ENCODE results near the gene ADAMTS17. TPM values are rescaled to one million over a fixed set of nuclear protein-coding genes. Genes with fewer than 3 reads are reported as not detected.

ADAMTS17 gene
- total and polyA plus RNA-seq, 4 donors = 10.5 to 20.6 (median 17.9) TPM

DNA sequence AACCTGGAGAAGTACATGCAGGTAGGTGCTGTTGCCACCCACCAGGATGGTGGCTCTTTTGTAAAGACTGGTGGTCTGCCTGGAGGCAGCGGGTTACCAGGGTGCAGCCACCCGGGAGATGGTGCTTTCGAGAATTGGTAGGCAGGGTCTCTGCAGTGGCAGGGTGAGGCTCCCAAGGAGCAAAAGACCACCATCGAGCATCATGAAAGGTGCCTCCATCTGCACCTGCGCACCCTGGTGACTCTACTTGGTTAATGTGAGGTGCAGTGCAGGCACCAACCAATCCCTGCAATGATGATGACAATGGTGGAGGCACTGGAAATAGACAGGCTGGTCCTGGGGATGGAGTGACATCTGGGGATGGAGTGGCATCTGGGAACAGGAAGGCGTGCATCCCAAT, 236.7 kb downstream of the ADAMTS17 start:
- DNase-seq (ENCODE audit: low read depth in 4 of 6, low spot score in 6 of 6) = no peak
- WGBS (ENCODE audit: insufficient coverage) = 98% methylated on average over 5 of the region's 6 CpGs
- Histone ChIP-seq H3K4me1 (ENCODE audit: control insufficient read depth, insufficient read depth, low read length) (no peaks in the 10 kb centered on the region), H3K9me3 (ENCODE audit: control insufficient read depth, insufficient read depth, low read length) (no peaks in the 10 kb centered on the region), H3K27me3 (ENCODE audit: control insufficient read depth, insufficient read depth, low read length) (no peaks in the 10 kb centered on the region), H3K36me3 (ENCODE audit: control insufficient read depth, insufficient read depth, low read length) (no peaks in the 10 kb centered on the region), H3K4me3 (ENCODE audit: low read depth, low read length) (no peak overlapping the region), H3K27ac (ENCODE audit: low read depth, low read length) (no peak overlapping the region)

DNA sequence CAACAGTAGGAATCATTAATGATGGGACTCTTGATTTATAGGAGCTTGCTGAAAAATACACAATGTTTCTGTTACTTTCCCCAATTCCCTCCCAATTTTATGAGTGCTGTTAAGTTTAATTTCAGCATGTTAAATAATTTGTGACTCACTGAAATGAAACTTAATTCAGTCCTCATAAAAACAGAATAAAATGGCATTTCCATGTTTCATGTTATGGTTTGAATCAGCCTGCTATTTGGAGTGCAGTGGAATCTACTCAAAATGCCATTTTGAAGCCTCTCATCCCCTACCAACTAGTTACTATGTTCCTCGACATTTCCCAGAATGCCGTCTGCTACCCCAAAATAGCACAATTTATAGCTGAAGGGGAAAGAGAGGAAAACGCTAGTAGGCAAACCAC, 237.5 kb downstream of the ADAMTS17 start:
- Histone ChIP-seq H3K4me1 (ENCODE audit: control insufficient read depth, insufficient read depth, low read length) (no peaks in the 10 kb centered on the region), H3K36me3 (ENCODE audit: control insufficient read depth, insufficient read depth, low read length) (no peaks in the 10 kb centered on the region), H3K27me3 (ENCODE audit: control insufficient read depth, insufficient read depth, low read length) (no peaks in the 10 kb centered on the region), H3K27ac (ENCODE audit: low read depth, low read length) (no peak overlapping the region), H3K4me3 (ENCODE audit: low read depth, low read length) (no peak overlapping the region), H3K9me3 (ENCODE audit: control insufficient read depth, insufficient read depth, low read length) (no peaks in the 10 kb centered on the region)
- no CpG with 5 or more reads among the region's 3 CpGs for WGBS (ENCODE audit: insufficient coverage)
- DNase-seq (ENCODE audit: low read depth in 4 of 6, low spot score in 6 of 6) = no peak

- no peaks in the 10 kb centered on the region for H3K27me3 ChIP-seq (ENCODE audit: control insufficient read depth, insufficient read depth, low read length)
- no peaks in the 10 kb centered on the region for H3K4me1 ChIP-seq (ENCODE audit: control insufficient read depth, insufficient read depth, low read length)
- H3K4me3 ChIP-seq (ENCODE audit: low read depth, low read length) = no peak overlapping the region
- H3K9me3 ChIP-seq (ENCODE audit: control insufficient read depth, insufficient read depth, low read length) = no peaks in the 10 kb centered on the region
- no peak for DNase-seq (ENCODE audit: low read depth in 4 of 6, low spot score in 6 of 6)
- no peaks in the 10 kb centered on the region for H3K36me3 ChIP-seq (ENCODE audit: control insufficient read depth, insufficient read depth, low read length)
- no peak overlapping the region for H3K27ac ChIP-seq (ENCODE audit: low read depth, low read length)
- 96% methylated on average over 5 of the region's 6 CpGs for WGBS (ENCODE audit: insufficient coverage)
Observed at GRCh38 chr15:100103828-100104227, 237.9 kb downstream of the ADAMTS17 start.

DNA sequence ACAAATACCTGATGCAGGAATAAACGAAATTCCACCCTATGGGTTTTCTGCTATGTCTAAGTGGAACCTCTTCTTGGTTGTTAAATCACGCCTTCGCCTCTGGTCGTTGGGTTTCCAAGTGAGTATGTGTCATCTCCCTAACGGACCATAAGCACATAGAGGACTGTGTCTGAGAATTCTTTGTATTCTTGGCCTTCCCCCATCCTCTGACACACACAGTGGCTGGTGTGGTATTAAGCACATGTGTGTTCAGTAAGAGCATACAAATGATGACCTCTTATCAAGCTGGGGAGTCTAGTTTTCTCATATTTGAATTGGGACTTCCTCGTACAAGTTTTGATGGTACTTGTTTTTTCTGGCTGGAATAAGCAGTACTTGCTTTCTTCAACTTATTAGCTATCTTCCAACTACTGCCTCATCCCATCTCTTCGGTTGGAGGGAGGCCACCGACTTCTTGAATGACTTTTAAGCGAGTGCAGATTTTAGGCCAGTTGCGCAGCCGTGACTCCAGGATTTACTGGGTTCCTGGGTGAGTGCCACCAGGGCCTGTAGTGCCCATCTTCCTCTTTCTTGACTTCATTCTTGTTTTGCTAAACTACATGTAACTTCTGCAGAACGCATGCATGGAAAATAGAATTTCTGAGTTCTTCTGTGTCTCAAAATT, 240.2 kb downstream of the ADAMTS17 start:
- Histone ChIP-seq H3K27me3 (ENCODE audit: control insufficient read depth, insufficient read depth, low read length) (no peaks in the 10 kb centered on the region), H3K4me1 (ENCODE audit: control insufficient read depth, insufficient read depth, low read length) (no peaks in the 10 kb centered on the region), H3K4me3 (ENCODE audit: low read depth, low read length) (no peak overlapping the region), H3K36me3 (ENCODE audit: control insufficient read depth, insufficient read depth, low read length) (no peaks in the 10 kb centered on the region), H3K9me3 (ENCODE audit: control insufficient read depth, insufficient read depth, low read length) (no peaks in the 10 kb centered on the region), H3K27ac (ENCODE audit: low read depth, low read length) (no peak overlapping the region)
- DNase-seq (ENCODE audit: low read depth in 4 of 6, low spot score in 6 of 6) = no peak
- 97% methylated on average over 6 of the region's 12 CpGs for WGBS (ENCODE audit: insufficient coverage)

DNA sequence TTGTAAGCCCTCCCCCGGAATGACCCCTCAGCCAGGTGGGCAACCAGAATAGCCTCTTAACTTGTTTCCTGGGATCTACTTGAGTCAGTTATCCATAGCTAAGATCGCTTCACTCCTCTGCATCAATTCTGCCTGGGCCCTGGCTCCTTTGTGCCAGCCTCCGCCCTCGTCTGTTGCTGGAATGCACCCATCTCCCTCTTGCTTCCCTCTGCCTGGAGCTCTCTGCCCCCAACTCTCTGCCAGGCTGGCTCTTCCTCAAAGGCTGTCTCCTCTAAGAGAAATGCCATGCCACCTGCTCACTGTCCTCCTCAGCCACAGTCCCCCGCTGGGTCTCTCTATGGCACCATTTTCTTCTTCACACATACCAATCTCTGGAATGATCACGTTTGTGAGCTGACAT, 240.8 kb downstream of the ADAMTS17 start:
- Histone ChIP-seq H3K36me3 (ENCODE audit: control insufficient read depth, insufficient read depth, low read length) (no peaks in the 10 kb centered on the region), H3K4me3 (ENCODE audit: low read depth, low read length) (no peak overlapping the region), H3K4me1 (ENCODE audit: control insufficient read depth, insufficient read depth, low read length) (no peaks in the 10 kb centered on the region), H3K27ac (ENCODE audit: low read depth, low read length) (no peak overlapping the region), H3K27me3 (ENCODE audit: control insufficient read depth, insufficient read depth, low read length) (no peaks in the 10 kb centered on the region), H3K9me3 (ENCODE audit: control insufficient read depth, insufficient read depth, low read length) (no peaks in the 10 kb centered on the region)
- 87% methylated on average over 4 of the region's 6 CpGs for WGBS (ENCODE audit: insufficient coverage)
- DNase-seq (ENCODE audit: low read depth in 4 of 6, low spot score in 6 of 6) = no peak

DNA sequence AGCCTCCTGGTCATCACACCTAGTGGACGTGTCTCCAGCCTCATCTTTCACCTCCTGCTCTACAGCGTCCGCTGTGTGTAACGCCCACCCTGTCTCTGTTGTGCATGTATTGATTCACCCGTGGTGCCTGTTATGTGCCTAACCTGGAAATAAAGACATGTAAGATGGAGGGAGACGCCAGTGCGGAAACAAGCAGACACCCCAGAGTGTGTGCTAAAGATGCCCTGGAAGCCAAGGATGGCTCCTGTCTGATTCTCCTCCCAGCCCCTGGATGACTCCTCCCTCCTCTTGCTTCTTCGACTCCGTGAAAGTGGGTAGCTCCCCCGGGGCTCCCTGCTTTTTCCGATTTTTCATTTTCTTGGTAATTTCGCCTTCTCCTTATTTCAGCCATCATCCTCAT, 241.8 kb downstream of the ADAMTS17 start:
- H3K4me3 ChIP-seq (ENCODE audit: low read depth, low read length) = no peak overlapping the region
- H3K4me1 ChIP-seq (ENCODE audit: control insufficient read depth, insufficient read depth, low read length) = no peaks in the 10 kb centered on the region
- H3K27me3 ChIP-seq (ENCODE audit: control insufficient read depth, insufficient read depth, low read length) = no peaks in the 10 kb centered on the region
- H3K36me3 ChIP-seq (ENCODE audit: control insufficient read depth, insufficient read depth, low read length) = no peaks in the 10 kb centered on the region
- H3K9me3 ChIP-seq (ENCODE audit: control insufficient read depth, insufficient read depth, low read length) = no peaks in the 10 kb centered on the region
- no peak overlapping the region for H3K27ac ChIP-seq (ENCODE audit: low read depth, low read length)
- DNase-seq (ENCODE audit: low read depth in 4 of 6, low spot score in 6 of 6) = no peak
- 95% methylated on average over 10 of the region's 12 CpGs for WGBS (ENCODE audit: insufficient coverage)

DNA sequence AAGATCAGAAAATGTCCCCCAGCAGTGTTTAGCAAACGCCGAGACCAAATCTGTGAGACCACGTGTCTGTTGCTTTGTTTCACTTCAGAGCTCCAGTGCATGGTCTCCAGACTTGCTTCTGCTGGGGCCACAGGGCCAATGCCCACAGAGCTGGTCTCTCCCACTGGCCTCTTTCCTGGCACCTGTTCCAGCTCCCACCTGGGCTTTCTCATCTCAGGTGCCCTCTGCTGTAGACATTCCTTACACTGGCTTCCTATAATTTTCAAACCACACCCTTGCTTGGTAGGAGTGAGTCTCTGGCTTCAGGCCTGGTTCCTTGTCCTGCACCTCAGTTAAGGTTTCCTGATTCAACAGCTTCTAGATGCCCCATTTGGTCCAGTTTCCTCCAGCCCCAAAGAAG, 243.1 kb downstream of the ADAMTS17 start:
- Histone ChIP-seq H3K9me3 (ENCODE audit: control insufficient read depth, insufficient read depth, low read length) (no peaks in the 10 kb centered on the region), H3K4me3 (ENCODE audit: low read depth, low read length) (no peak overlapping the region), H3K4me1 (ENCODE audit: control insufficient read depth, insufficient read depth, low read length) (no peaks in the 10 kb centered on the region), H3K27me3 (ENCODE audit: control insufficient read depth, insufficient read depth, low read length) (no peaks in the 10 kb centered on the region), H3K36me3 (ENCODE audit: control insufficient read depth, insufficient read depth, low read length) (no peaks in the 10 kb centered on the region), H3K27ac (ENCODE audit: low read depth, low read length) (no peak overlapping the region)
- 98% methylated on average over 3 of the region's 3 CpGs for WGBS (ENCODE audit: insufficient coverage)
- no peak for DNase-seq (ENCODE audit: low read depth in 4 of 6, low spot score in 6 of 6)

DNA sequence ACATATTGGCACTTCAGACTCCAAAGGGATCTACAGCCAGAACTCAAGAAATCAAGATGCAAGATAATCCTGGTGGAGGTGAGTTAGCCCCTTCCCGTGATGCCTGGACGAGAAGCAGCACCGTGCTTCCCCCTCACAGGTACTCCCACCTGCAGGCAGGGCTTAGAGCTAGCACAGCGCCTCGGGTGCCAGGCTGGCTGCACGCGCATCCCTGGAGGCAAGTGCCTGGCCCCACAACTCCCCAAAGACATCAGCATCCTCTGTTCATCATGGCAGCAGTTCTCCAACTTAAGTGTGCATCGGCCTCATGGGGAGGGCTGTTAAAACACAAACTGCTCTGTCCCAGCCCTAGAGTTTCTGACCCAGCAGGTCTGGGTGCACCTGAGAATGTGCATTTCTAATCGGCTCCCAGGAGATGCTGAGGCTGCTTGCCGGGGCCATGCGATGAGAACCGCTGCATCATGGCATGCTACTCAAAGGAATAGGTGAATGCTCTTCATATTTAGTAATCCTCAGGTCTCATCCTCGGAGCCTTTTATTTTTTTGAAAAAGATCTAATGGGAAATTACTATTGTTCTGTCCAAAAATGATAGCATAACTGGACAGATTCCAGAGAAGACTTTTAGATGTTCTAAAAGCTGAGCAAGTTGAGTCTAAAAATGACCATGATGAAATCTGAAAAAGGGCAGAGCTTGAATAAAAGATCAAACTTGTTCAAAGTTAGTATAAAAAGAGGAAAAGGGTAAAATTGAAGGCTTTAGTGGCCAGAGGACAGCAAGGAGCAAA, 244.2 kb downstream of the ADAMTS17 start:
- no peaks in the 10 kb centered on the region for H3K4me1 ChIP-seq (ENCODE audit: control insufficient read depth, insufficient read depth, low read length)
- H3K27ac ChIP-seq (ENCODE audit: low read depth, low read length) = no peak overlapping the region
- WGBS (ENCODE audit: insufficient coverage) = 95% methylated on average over 12 of the region's 13 CpGs
- no peaks in the 10 kb centered on the region for H3K36me3 ChIP-seq (ENCODE audit: control insufficient read depth, insufficient read depth, low read length)
- DNase-seq (ENCODE audit: low read depth in 4 of 6, low spot score in 6 of 6) = no peak
- no peak overlapping the region for H3K4me3 ChIP-seq (ENCODE audit: low read depth, low read length)
- H3K9me3 ChIP-seq (ENCODE audit: control insufficient read depth, insufficient read depth, low read length) = no peaks in the 10 kb centered on the region
- no peaks in the 10 kb centered on the region for H3K27me3 ChIP-seq (ENCODE audit: control insufficient read depth, insufficient read depth, low read length)

GRCh38 chr15:100096700-100097099, 245.1 kb downstream of the ADAMTS17 start:
- no peaks in the 10 kb centered on the region for H3K27me3 ChIP-seq (ENCODE audit: control insufficient read depth, insufficient read depth, low read length)
- 83% methylated on average over 1 of the region's 4 CpGs for whole genome bisulfite sequencing (ENCODE audit: insufficient coverage)

GRCh38 chr15:100096248-100096600, 245.6 kb downstream of the ADAMTS17 start:
- H3K27me3 ChIP-seq (ENCODE audit: control insufficient read depth, insufficient read depth, low read length) = no peaks in the 10 kb centered on the region
- no peaks in the 10 kb centered on the region for H3K4me1 ChIP-seq (ENCODE audit: control insufficient read depth, insufficient read depth, low read length)
- H3K9me3 ChIP-seq (ENCODE audit: control insufficient read depth, insufficient read depth, low read length) = no peaks in the 10 kb centered on the region
- no peak for DNase-seq (ENCODE audit: low read depth in 4 of 6, low spot score in 6 of 6)
- WGBS (ENCODE audit: insufficient coverage) = 86% methylated on average over 6 of the region's 9 CpGs
- H3K27ac ChIP-seq (ENCODE audit: low read depth, low read length) = no peak overlapping the region
- no peak overlapping the region for H3K4me3 ChIP-seq (ENCODE audit: low read depth, low read length)
- no peaks in the 10 kb centered on the region for H3K36me3 ChIP-seq (ENCODE audit: control insufficient read depth, insufficient read depth, low read length)

More at GRCh38 chr15:100096700-100097099, 245.1 kb downstream of the ADAMTS17 start:
- Histone ChIP-seq H3K4me1 (ENCODE audit: control insufficient read depth, insufficient read depth, low read length) (no peaks in the 10 kb centered on the region), H3K36me3 (ENCODE audit: control insufficient read depth, insufficient read depth, low read length) (no peaks in the 10 kb centered on the region), H3K4me3 (ENCODE audit: low read depth, low read length) (no peak overlapping the region), H3K27ac (ENCODE audit: low read depth, low read length) (no peak overlapping the region), H3K9me3 (ENCODE audit: control insufficient read depth, insufficient read depth, low read length) (no peaks in the 10 kb centered on the region)
- no peak for DNase-seq (ENCODE audit: low read depth in 4 of 6, low spot score in 6 of 6)

Data from spinal cord (tissue), 10 donors.